HG02852 (cell line): ENCODE measurements around the gene DDX28.

Experiments used
- ATAC-seq: cut with Tn5 transposase; IDR thresholded peaks from one replicate; pipeline ENCODE4 v1.9.1; 2021; ENCODE audit warnings: mild to moderate bottlenecking, moderate library complexity; ENCODE audit not compliant: unreplicated experiment

DDX28 gene

GRCh38 chr16:67971111-67971510 is 51.9 kb downstream of the DDX28 start:
- no peak for ATAC-seq
